Ascending aorta (tissue), 2 donors: Measurements from ENCODE around the gene CDKL4. TPM values are rescaled to one million over a fixed set of nuclear protein-coding genes. Genes with fewer than 3 reads are reported as not detected.
"Not testable (repeated sequence)": the region's sequence is repeated elsewhere in the genome, so short reads cannot be mapped to it uniquely, and the experiment has no call there.

Experiments
- DNase-seq, 2 donors: peaks; one replicate each; pipeline ENCODE4 v3.0.0-alpha.2; 2019; ENCODE audit warnings: low spot score in 2 of 2
- H3K27ac ChIP-seq, 2 donors: fragments of 200-600 bp; sonication (generic); one replicate each; pipeline ENCODE4 v1.5.1; 2016 to 2017; ENCODE audit warnings: mild to moderate bottlenecking in 1 of 2
- H3K27me3 ChIP-seq: fragments of 200-600 bp; sonication (generic); one replicate; pipeline ENCODE4 v1.5.1; 2017
- H3K36me3 ChIP-seq, 2 donors: fragments of 200-600 bp; sonication (generic); one replicate each; pipeline ENCODE4 v1.5.1; 2016
- H3K4me1 ChIP-seq, 2 donors: fragments of 200-600 bp; sonication (generic); one replicate each; pipeline ENCODE4 v1.5.1; 2016 to 2017; ENCODE audit warnings: mild to moderate bottlenecking in 1 of 2
- H3K4me3 ChIP-seq, 2 donors: fragments of 200-600 bp; sonication (generic); one replicate each; pipeline ENCODE4 v1.5.1; 2016 to 2017; ENCODE audit warnings: mild to moderate bottlenecking in 1 of 2
- H3K9me3 ChIP-seq, 2 donors: fragments of 200-600 bp; sonication (generic); one replicate each; pipeline ENCODE4 v1.5.1; 2016
- CTCF ChIP-seq, 3 experiments: fragments of 200-600 bp in 2 of 3; fragments of 450-650 bp in 1 of 3; sonication (generic) in 2 of 3; IDR thresholded peaks; one replicate each; pipeline ENCODE4 v1.5.1; 2016 to 2019; ENCODE audit warnings: antibody characterized with exemption in 3 of 3, mild to moderate bottlenecking in 1 of 3, moderate library complexity in 1 of 3
- intact Hi-C: fragments of 100-400 bp; cut with DNase I; formaldehyde crosslinking; loops from one replicate; pipeline ENCODE4 v1.15.1; 2023
- total RNA-seq: library from RNA; depleted of rRNA; stranded (reverse); fragments of >200 nt; gene quantifications from one replicate; pipeline ENCODE4 v1.1.0, GENCODE V29; 2016

CDKL4 gene
- total RNA-seq, 1 donor from 2014 or later = 2.0 TPM

- H3K27me3 ChIP-seq = no peaks in the 10 kb centered on the region
- H3K4me3 ChIP-seq = no peak overlapping the region
- H3K9me3 ChIP-seq = no peaks in the 10 kb centered on the region
- intact Hi-C loops = no loop called here
- DNase-seq = no peak
- no peaks in the 10 kb centered on the region for H3K4me1 ChIP-seq
- no peak overlapping the region for H3K27ac ChIP-seq
- TF ChIP-seq CTCF (IDR thresholded peaks at IDR 0.05) = no peak
- no peaks in the 10 kb centered on the region for H3K36me3 ChIP-seq
Measured at GRCh38 chr2:39178756-39179155, 65.0 kb downstream of the CDKL4 start.

- H3K36me3 ChIP-seq = no peaks in the 10 kb centered on the region
- no peak overlapping the region for H3K4me3 ChIP-seq
- intact Hi-C loops = no loop called here
- no peak for DNase-seq
- no peaks in the 10 kb centered on the region for H3K4me1 ChIP-seq
- H3K27ac ChIP-seq = no peak overlapping the region
- no peaks in the 10 kb centered on the region for H3K9me3 ChIP-seq
- H3K27me3 ChIP-seq = no peaks in the 10 kb centered on the region
- no peak for TF ChIP-seq CTCF (IDR thresholded peaks at IDR 0.05)
Measured at GRCh38 chr2:39176997-39177396, 66.8 kb downstream of the CDKL4 start.

GRCh38 chr2:39175026-39175812, 68.6 kb downstream of the CDKL4 start:
- H3K4me1 ChIP-seq = no peaks in the 10 kb centered on the region
- DNase-seq = no peak
- intact Hi-C loops = no loop called here
- no peak for TF ChIP-seq CTCF (IDR thresholded peaks at IDR 0.05)
- H3K27me3 ChIP-seq = no peaks in the 10 kb centered on the region
- H3K4me3 ChIP-seq = no peak overlapping the region
- H3K9me3 ChIP-seq = no peaks in the 10 kb centered on the region
- no peaks in the 10 kb centered on the region for H3K36me3 ChIP-seq
- no peak overlapping the region for H3K27ac ChIP-seq

GRCh38 chr2:39174022-39174421, 69.7 kb downstream of the CDKL4 start:
- no peak for DNase-seq
- intact Hi-C loops = no loop called here
- no peak for TF ChIP-seq CTCF (IDR thresholded peaks at IDR 0.05)
- no peaks in the 10 kb centered on the region for H3K9me3 ChIP-seq
- H3K27me3 ChIP-seq = no peaks in the 10 kb centered on the region
- no peaks in the 10 kb centered on the region for H3K36me3 ChIP-seq
- no peak overlapping the region for H3K4me3 ChIP-seq
- H3K27ac ChIP-seq = no peak overlapping the region
- H3K4me1 ChIP-seq = no peaks in the 10 kb centered on the region

- DNase-seq, intact Hi-C loops, H3K4me3 ChIP-seq, H3K27ac ChIP-seq, H3K4me1 ChIP-seq, H3K9me3 ChIP-seq, H3K27me3 ChIP-seq, H3K36me3 ChIP-seq: not testable (repeated sequence)
Measured at GRCh38 chr2:39172047-39172706, 71.6 kb downstream of the CDKL4 start.

- no peaks in the 10 kb centered on the region for H3K27me3 ChIP-seq
- no peaks in the 10 kb centered on the region for H3K9me3 ChIP-seq
- H3K36me3 ChIP-seq = no peaks in the 10 kb centered on the region
- no peak for TF ChIP-seq CTCF (IDR thresholded peaks at IDR 0.05)
- peaks cover 0 to 7% of the 10 kb centered on the region in 2 donors for H3K4me1 ChIP-seq
- H3K27ac ChIP-seq = no peak overlapping the region
- intact Hi-C loops = no loop called here
- H3K4me3 ChIP-seq = no peak overlapping the region
- no peak for DNase-seq
Measured at GRCh38 chr2:39171621-39172020, 72.1 kb downstream of the CDKL4 start.
